ENCODE results near the gene TESPA1. TPM values are rescaled to one million over a fixed set of nuclear protein-coding genes. Genes with fewer than 3 reads are reported as not detected.

The TESPA1 gene
- total and polyA plus RNA-seq, 2 of the 8 experiments (the other 6 are each of a cell fraction or from before 2014, with no cell fraction given), result not detected

DNA sequence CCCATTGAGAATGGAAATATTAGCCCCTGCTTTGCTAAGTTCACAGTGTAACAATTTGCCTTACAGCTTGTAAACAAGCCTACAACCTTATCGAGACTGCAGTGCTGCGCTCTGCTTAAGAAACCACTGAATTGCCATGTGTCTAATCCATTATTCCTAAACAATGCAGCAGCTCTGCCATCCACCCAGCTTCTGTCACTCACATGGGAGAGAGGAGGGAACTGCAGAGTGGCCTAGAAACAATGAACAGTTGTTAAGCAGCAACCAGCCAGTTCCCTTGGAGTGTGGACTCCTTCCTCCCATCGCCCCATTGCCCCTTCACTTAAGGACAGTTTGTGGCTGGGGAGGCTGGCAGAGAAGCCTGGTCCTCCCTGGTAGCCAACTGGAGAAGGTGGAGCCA lies 42.9 kb downstream of the TESPA1 start:
- Histone ChIP-seq H2AFZ (ENCODE audit: low read length) (peak overlapping the region; percentile 11), H3K79me2 (ENCODE audit: control insufficient read depth in 1 of 2, insufficient read depth in 2 of 2, low read length in 2 of 2) (no peaks in the 10 kb centered on the region), H3K18ac (ENCODE audit: extremely low read depth, low read length) (no peak overlapping the region), H3K9me3 (ENCODE audit: insufficient read depth in 2 of 2, low read depth in 1 of 2, low read length in 1 of 2) (no peaks in the 10 kb centered on the region), H3K79me1 (ENCODE audit: low read depth, low read length) (no peaks in the 10 kb centered on the region), H3K4me3 (ENCODE audit: extremely low read depth in 1 of 4, insufficient read depth in 2 of 4, low read depth in 3 of 4, low read length in 4 of 4) (no peak overlapping the region), H4K5ac (ENCODE audit: insufficient read length, low read depth, low read length) (no peak overlapping the region), H3K56ac (replicated peaks; ENCODE audit: insufficient read length, low read depth, low read length) (no peak overlapping the region), H3K4ac (replicated peaks; ENCODE audit: insufficient read length, low read depth, low read length) (no peak overlapping the region), H4K91ac (replicated peaks; ENCODE audit: insufficient read length, low read length) (no peak overlapping the region), H2AK5ac (ENCODE audit: low read depth, low read length) (no peak overlapping the region), H2BK120ac (replicated peaks; ENCODE audit: low read depth, low read length) (no peak overlapping the region), H3K14ac (ENCODE audit: insufficient read length) (no peak overlapping the region), H2BK15ac (ENCODE audit: low read length) (no peak overlapping the region), H3K23ac (ENCODE audit: insufficient read length) (no peak overlapping the region), H3K23me2 (ENCODE audit: low read depth, low read length) (no peaks in the 10 kb centered on the region; the same call in 1 of the 2 replicates), H3K36me3 (ENCODE audit: control insufficient read depth in 2 of 4, insufficient read depth in 4 of 4, low read length in 3 of 4) (no peaks in the 10 kb centered on the region), H4K8ac (ENCODE audit: extremely low read depth, insufficient read depth, low read length) (no peak overlapping the region), H3K4me2 (ENCODE audit: insufficient read depth in 1 of 2, low read depth in 2 of 2, low read length in 2 of 2) (no peak overlapping the region), H2BK20ac (ENCODE audit: low read length) (no peak overlapping the region), H2BK5ac (ENCODE audit: low read depth, low read length) (no peak overlapping the region), H3K27ac (ENCODE audit: low read depth, low read length) (no peak overlapping the region), H2BK12ac (ENCODE audit: low read depth, low read length) (no peak overlapping the region), H3K27me3 (replicated peaks in 1 of 4; ENCODE audit: control insufficient read depth in 3 of 4, extremely low read depth in 1 of 4, insufficient read depth in 3 of 4, low read length in 3 of 4) (0 out of 7 replicates have a peak, but pooled peaks cover 0 to 2% (median 0%) of the 10 kb centered on the region in 4 experiments), H3K9ac (replicated peaks in 1 of 4; ENCODE audit: extremely low read depth in 1 of 4, low read depth in 3 of 4, low read length in 3 of 4) (no peak overlapping the region), H4K20me1 (replicated peaks in 1 of 2; ENCODE audit: control insufficient read depth in 1 of 2, insufficient read depth in 2 of 2, low read length in 2 of 2) (no peaks in the 10 kb centered on the region), H3K4me1 (replicated peaks in 1 of 4; ENCODE audit: control insufficient read depth in 3 of 4, insufficient read depth in 4 of 4, low read length in 3 of 4) (peaks cover 0 to 3% (median 0%) of the 10 kb centered on the region in 4 experiments; a peak in 1 of 7 replicates)
- POLR2A ChIA-PET (ENCODE audit: partially characterized antibody), result no interaction called here
- 95% methylated on average over 3 of the region's 3 CpGs; no CpG with 5 or more reads in 1 of the 2 experiments for WGBS, 2 experiments (ENCODE audit: extremely low coverage in 1 of 2, insufficient coverage in 1 of 2, insufficient read length in 1 of 2, insufficient replicate concordance in 2 of 2, low coverage in 1 of 2, low lambda C conversion rate in 2 of 2, missing lambda C conversion rate in 1 of 2)
- no peak for DNase-seq (ENCODE audit: low read depth in 1 of 2, low spot score in 2 of 2)
- CTCF ChIA-PET (ENCODE audit: partially characterized antibody), result interaction anchor here (0.8 to 2.4 kb wide), 6 partner anchors 15 to 217 kb away, joined by 3 to 7 read pairs (median 4); no protein-coding TSS in a partner anchor
- no peak for FAIRE-seq
- TF ChIP-seq CEBPB (IDR thresholded peaks at IDR 0.05; ENCODE audit: low read depth, low read length) (no peak), POLR2A (IDR thresholded peaks at IDR 0.05; ENCODE audit: control extremely low read depth in 1 of 2, low read depth in 2 of 2, low read length in 2 of 2) (no peak), BRCA1 (IDR thresholded peaks at IDR 0.05; ENCODE audit: low read depth, low read length) (no peak), CREB1 (IDR thresholded peaks at IDR 0.05) (no peak), BACH1 (IDR thresholded peaks at IDR 0.05; ENCODE audit: low read length) (no peak), SIN3A (conservative IDR thresholded peaks at IDR 0.05 in 1 of 2, IDR thresholded peaks at IDR 0.05 in 1 of 2; ENCODE audit: low read depth in 1 of 2, low read length in 2 of 2) (no peak), RAD21 (IDR thresholded peaks at IDR 0.05 in 1 of 2, conservative IDR thresholded peaks at IDR 0.05 in 1 of 2; ENCODE audit: low read depth in 2 of 2, low read length in 2 of 2) (no peak), PHF8 (conservative IDR thresholded peaks at IDR 0.05; ENCODE audit: low read depth, low read length) (no peak), JUND (IDR thresholded peaks at IDR 0.05; ENCODE audit: low read length) (no peak), ASH2L (IDR thresholded peaks at IDR 0.05; ENCODE audit: low read length) (no peak), HDAC2 (IDR thresholded peaks at IDR 0.05; ENCODE audit: borderline replicate concordance in 1 of 2, low read depth in 2 of 2, low read length in 2 of 2) (no peak)
- TF ChIP-seq, protein P1, sequence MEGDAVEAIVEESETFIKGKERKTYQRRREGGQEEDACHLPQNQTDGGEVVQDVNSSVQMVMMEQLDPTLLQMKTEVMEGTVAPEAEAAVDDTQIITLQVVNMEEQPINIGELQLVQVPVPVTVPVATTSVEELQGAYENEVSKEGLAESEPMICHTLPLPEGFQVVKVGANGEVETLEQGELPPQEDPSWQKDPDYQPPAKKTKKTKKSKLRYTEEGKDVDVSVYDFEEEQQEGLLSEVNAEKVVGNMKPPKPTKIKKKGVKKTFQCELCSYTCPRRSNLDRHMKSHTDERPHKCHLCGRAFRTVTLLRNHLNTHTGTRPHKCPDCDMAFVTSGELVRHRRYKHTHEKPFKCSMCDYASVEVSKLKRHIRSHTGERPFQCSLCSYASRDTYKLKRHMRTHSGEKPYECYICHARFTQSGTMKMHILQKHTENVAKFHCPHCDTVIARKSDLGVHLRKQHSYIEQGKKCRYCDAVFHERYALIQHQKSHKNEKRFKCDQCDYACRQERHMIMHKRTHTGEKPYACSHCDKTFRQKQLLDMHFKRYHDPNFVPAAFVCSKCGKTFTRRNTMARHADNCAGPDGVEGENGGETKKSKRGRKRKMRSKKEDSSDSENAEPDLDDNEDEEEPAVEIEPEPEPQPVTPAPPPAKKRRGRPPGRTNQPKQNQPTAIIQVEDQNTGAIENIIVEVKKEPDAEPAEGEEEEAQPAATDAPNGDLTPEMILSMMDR (IDR thresholded peaks at IDR 0.05; ENCODE audit: control extremely low read depth in 1 of 3, insufficient read depth in 1 of 3, low read depth in 1 of 3, low read length in 3 of 3), result no peak
